Measurements from ENCODE around the gene TMEM132D. TPM values are rescaled to one million over a fixed set of nuclear protein-coding genes. Genes with fewer than 3 reads are reported as not detected.

TMEM132D gene
- total RNA-seq, 1 donor = not detected

GRCh38 chr12:129434790-129435189 lies 469.0 kb downstream of the TMEM132D start:
- DNase-seq (ENCODE audit: insufficient read length, low spot score, missing footprints) = no peak
- Histone ChIP-seq H3K9me3 (ENCODE audit: low read depth, low read length) (no peaks in the 10 kb centered on the region), H3K36me3 (ENCODE audit: insufficient read depth, low read length) (no peaks in the 10 kb centered on the region), H3K4me2 (ENCODE audit: insufficient read depth, low read length) (no peak overlapping the region), H2AFZ (ENCODE audit: low read length) (no peak overlapping the region), H3K27ac (ENCODE audit: low read depth, low read length) (no peak overlapping the region), H3K4me3 (ENCODE audit: insufficient read depth, low read length) (no peak overlapping the region), H3K4me1 (ENCODE audit: insufficient read depth, low read length) (no peaks in the 10 kb centered on the region), H3K27me3 (ENCODE audit: insufficient read depth, low read length) (no peaks in the 10 kb centered on the region), H4K20me1 (ENCODE audit: insufficient read depth, low read length) (no peaks in the 10 kb centered on the region), H3K79me2 (ENCODE audit: insufficient read depth, low read length) (no peaks in the 10 kb centered on the region)
- no peak for TF ChIP-seq CTCF (IDR thresholded peaks at IDR 0.05; ENCODE audit: extremely low read depth, low read depth, low read length)

- H3K79me2 ChIP-seq (ENCODE audit: insufficient read depth, low read length) = no peaks in the 10 kb centered on the region
- no peak overlapping the region for H2AFZ ChIP-seq (ENCODE audit: low read length)
- TF ChIP-seq CTCF (IDR thresholded peaks at IDR 0.05; ENCODE audit: extremely low read depth, low read depth, low read length) = no peak
- H3K4me3 ChIP-seq (ENCODE audit: insufficient read depth, low read length) = no peak overlapping the region
- no peak overlapping the region for H3K27ac ChIP-seq (ENCODE audit: low read depth, low read length)
- no peaks in the 10 kb centered on the region for H3K27me3 ChIP-seq (ENCODE audit: insufficient read depth, low read length)
- H4K20me1 ChIP-seq (ENCODE audit: insufficient read depth, low read length) = no peaks in the 10 kb centered on the region
- H3K9me3 ChIP-seq (ENCODE audit: low read depth, low read length) = no peaks in the 10 kb centered on the region
- no peak for DNase-seq (ENCODE audit: insufficient read length, low spot score, missing footprints)
- no peaks in the 10 kb centered on the region for H3K4me1 ChIP-seq (ENCODE audit: insufficient read depth, low read length)
- H3K36me3 ChIP-seq (ENCODE audit: insufficient read depth, low read length) = no peaks in the 10 kb centered on the region
- no peak overlapping the region for H3K4me2 ChIP-seq (ENCODE audit: insufficient read depth, low read length)
Measured at GRCh38 chr12:129428240-129428936, 475.4 kb downstream of the TMEM132D start.

- no peaks in the 10 kb centered on the region for H3K79me2 ChIP-seq (ENCODE audit: insufficient read depth, low read length)
- no peaks in the 10 kb centered on the region for H3K4me1 ChIP-seq (ENCODE audit: insufficient read depth, low read length)
- no peak for TF ChIP-seq CTCF (IDR thresholded peaks at IDR 0.05; ENCODE audit: extremely low read depth, low read depth, low read length)
- no peak for DNase-seq (ENCODE audit: insufficient read length, low spot score, missing footprints)
- no peak overlapping the region for H3K4me3 ChIP-seq (ENCODE audit: insufficient read depth, low read length)
- peaks cover 3% of the 10 kb centered on the region for H3K9me3 ChIP-seq (ENCODE audit: low read depth, low read length)
- H3K36me3 ChIP-seq (ENCODE audit: insufficient read depth, low read length) = no peaks in the 10 kb centered on the region
- H3K27me3 ChIP-seq (ENCODE audit: insufficient read depth, low read length) = no peaks in the 10 kb centered on the region
- no peak overlapping the region for H3K4me2 ChIP-seq (ENCODE audit: insufficient read depth, low read length)
- H2AFZ ChIP-seq (ENCODE audit: low read length) = no peak overlapping the region
- H4K20me1 ChIP-seq (ENCODE audit: insufficient read depth, low read length) = no peaks in the 10 kb centered on the region
- H3K27ac ChIP-seq (ENCODE audit: low read depth, low read length) = no peak overlapping the region
Measured at GRCh38 chr12:129423041-129423580, 480.7 kb downstream of the TMEM132D start.

- DNase-seq (ENCODE audit: insufficient read length, low spot score, missing footprints) = no peak
- Histone ChIP-seq H3K27ac (ENCODE audit: low read depth, low read length) (no peak overlapping the region), H3K9me3 (ENCODE audit: low read depth, low read length) (peaks cover 3% of the 10 kb centered on the region), H3K36me3 (ENCODE audit: insufficient read depth, low read length) (no peaks in the 10 kb centered on the region), H3K27me3 (ENCODE audit: insufficient read depth, low read length) (no peaks in the 10 kb centered on the region), H4K20me1 (ENCODE audit: insufficient read depth, low read length) (no peaks in the 10 kb centered on the region), H3K4me2 (ENCODE audit: insufficient read depth, low read length) (no peak overlapping the region), H3K4me3 (ENCODE audit: insufficient read depth, low read length) (no peak overlapping the region), H3K4me1 (ENCODE audit: insufficient read depth, low read length) (no peaks in the 10 kb centered on the region), H2AFZ (ENCODE audit: low read length) (no peak overlapping the region), H3K79me2 (ENCODE audit: insufficient read depth, low read length) (no peaks in the 10 kb centered on the region)
- TF ChIP-seq CTCF (IDR thresholded peaks at IDR 0.05; ENCODE audit: extremely low read depth, low read depth, low read length) = no peak
Measured at GRCh38 chr12:129413295-129413694, 490.5 kb downstream of the TMEM132D start.

Measured in osteoblast (primary cell).